NCI-H1092 (cell line): ENCODE results near the gene RAB8B.

Source experiments
- DNase-seq: peaks from one replicate; lab custom pipeline; 2025; lab: John Stamatoyannopoulos, UW

RAB8B gene

DNA sequence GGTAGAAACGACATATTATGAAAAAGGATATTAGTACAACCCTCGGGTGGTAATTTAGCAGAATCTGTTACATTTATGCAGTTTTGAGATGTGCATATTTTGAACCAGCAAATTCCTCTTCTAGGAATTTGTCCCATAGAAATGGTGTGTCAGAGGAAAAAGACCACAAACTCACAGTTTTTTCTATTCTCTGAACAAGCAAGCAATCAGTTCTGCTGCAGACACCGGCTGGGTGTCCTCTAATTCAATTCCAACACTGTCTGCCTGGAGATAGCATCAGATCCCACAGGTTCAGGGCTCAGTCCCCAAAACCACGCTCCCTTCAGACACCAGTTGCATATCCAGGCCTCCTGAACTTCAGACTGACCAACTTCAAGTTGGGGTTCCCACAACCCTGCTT, 124.4 kb downstream of the RAB8B start:
- DNase-seq, result no peak

DNA sequence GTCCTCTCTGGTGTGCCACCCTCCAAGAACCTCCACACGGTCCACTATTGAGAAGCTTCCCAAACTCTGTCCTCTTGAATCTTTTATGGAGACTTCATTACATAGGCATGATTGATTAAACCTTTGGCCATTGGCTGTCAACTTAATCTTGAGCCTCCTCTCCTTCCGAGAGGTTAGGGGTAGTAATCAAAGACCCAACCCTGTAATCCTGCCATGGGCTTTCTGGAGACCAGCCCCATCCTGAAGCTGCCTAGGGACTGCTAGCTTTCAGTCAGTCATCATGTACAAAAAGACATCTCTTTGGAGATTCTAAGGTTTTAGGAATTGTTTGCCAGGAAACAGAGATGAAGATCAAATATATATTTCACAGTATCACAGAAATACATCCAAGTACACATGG, 125.0 kb downstream of the RAB8B start:
- no peak for DNase-seq
